Thyroid gland (tissue), 4 donors: ENCODE data around the gene EEFSEC. TPM values are rescaled to one million over a fixed set of nuclear protein-coding genes. Genes with fewer than 3 reads are reported as not detected.

Experiments used
- DNase-seq, 2 donors: peaks; one replicate each; pipeline ENCODE4 v3.0.0-alpha.2; 2019
- H3K27ac ChIP-seq, 3 donors: fragments of 200-600 bp; sonication (generic); 1 replicate in 2 of 3; 2 replicates in 1 of 3; pipeline ENCODE4 v1.5.1; 2016 to 2019; ENCODE audit warnings: mild to moderate bottlenecking in 1 of 3, moderate library complexity in 1 of 3
- H3K27me3 ChIP-seq: fragments of 200-600 bp; sonication (generic); one replicate; pipeline ENCODE4 v1.5.1; 2019
- H3K36me3 ChIP-seq, 2 donors: fragments of 200-600 bp; sonication (generic); one replicate each; pipeline ENCODE4 v1.5.1; 2016 to 2019
- H3K4me1 ChIP-seq, 2 donors: fragments of 200-600 bp; sonication (generic); one replicate each; pipeline ENCODE4 v1.5.1; 2017 to 2019
- H3K4me3 ChIP-seq, 3 donors: fragments of 200-600 bp; sonication (generic); replicated peaks in 1 of 3; 1 replicate in 2 of 3; 2 replicates in 1 of 3; pipeline ENCODE4 v1.5.1; 2016; ENCODE audit warnings: mild to moderate bottlenecking in 1 of 3
- H3K9me3 ChIP-seq: fragments of 200-600 bp; sonication (generic); one replicate; pipeline ENCODE4 v1.5.1; 2017
- CTCF ChIP-seq, 6 experiments: fragments of 200-600 bp in 3 of 6; fragments of 450-650 bp in 3 of 6; sonication (generic) in 3 of 6; IDR thresholded peaks; one replicate each; pipeline ENCODE4 v1.5.1; 2016 to 2019; ENCODE audit warnings: antibody characterized with exemption in 6 of 6, mild to moderate bottlenecking in 2 of 6, inconsistent platforms in 1 of 6, moderate library complexity in 1 of 6
- POLR2A ChIP-seq, 2 donors: fragments of 450-650 bp; IDR thresholded peaks; one replicate each; pipeline ENCODE4 v1.6.1; 2017; ENCODE audit warnings: antibody characterized with exemption in 2 of 2, mild to moderate bottlenecking in 2 of 2, moderate library complexity in 1 of 2
- WGBS, 2 donors: methylation state at CpG; one replicate each; pipeline ENCODE4 v1.1.5; 2017; 5-methylcytosine and 5-hydroxymethylcytosine counted together
- intact Hi-C: fragments of 100-400 bp; cut with DNase I; formaldehyde crosslinking; loops from one replicate; pipeline ENCODE4 v1.15.1; 2023
- small RNA-seq: library from RNA; depleted of rRNA; stranded (forward); fragments of <200 nt; gene quantifications from one replicate; pipeline ENCODE3, GENCODE V24; 2016
- total RNA-seq, 4 donors: library from RNA; depleted of rRNA; stranded (reverse); fragments of >200 nt; gene quantifications; one replicate each; pipeline ENCODE4 v1.2.3, GENCODE V29; 2016

The EEFSEC gene
- total RNA-seq, 4 donors from 2014 or later = 13.3 to 26.6 (median 21.7) TPM

GRCh38 chr3:128455116-128455515 is 301.8 kb downstream of the EEFSEC start:
- WGBS, 2 donors = 70 to 78% methylated on average over 5 of the region's 5 CpGs
- TF ChIP-seq CTCF (IDR thresholded peaks at IDR 0.05) (no peak), POLR2A (IDR thresholded peaks at IDR 0.05) (no peak)
- H3K36me3 ChIP-seq = no peaks in the 10 kb centered on the region
- no peaks in the 10 kb centered on the region for H3K4me1 ChIP-seq
- no peak for DNase-seq
- no peaks in the 10 kb centered on the region for H3K27me3 ChIP-seq
- intact Hi-C loops = no loop called here
- no peak overlapping the region for H3K27ac ChIP-seq
- no peaks in the 10 kb centered on the region for H3K9me3 ChIP-seq
- H3K4me3 ChIP-seq = no peak overlapping the region

DNA sequence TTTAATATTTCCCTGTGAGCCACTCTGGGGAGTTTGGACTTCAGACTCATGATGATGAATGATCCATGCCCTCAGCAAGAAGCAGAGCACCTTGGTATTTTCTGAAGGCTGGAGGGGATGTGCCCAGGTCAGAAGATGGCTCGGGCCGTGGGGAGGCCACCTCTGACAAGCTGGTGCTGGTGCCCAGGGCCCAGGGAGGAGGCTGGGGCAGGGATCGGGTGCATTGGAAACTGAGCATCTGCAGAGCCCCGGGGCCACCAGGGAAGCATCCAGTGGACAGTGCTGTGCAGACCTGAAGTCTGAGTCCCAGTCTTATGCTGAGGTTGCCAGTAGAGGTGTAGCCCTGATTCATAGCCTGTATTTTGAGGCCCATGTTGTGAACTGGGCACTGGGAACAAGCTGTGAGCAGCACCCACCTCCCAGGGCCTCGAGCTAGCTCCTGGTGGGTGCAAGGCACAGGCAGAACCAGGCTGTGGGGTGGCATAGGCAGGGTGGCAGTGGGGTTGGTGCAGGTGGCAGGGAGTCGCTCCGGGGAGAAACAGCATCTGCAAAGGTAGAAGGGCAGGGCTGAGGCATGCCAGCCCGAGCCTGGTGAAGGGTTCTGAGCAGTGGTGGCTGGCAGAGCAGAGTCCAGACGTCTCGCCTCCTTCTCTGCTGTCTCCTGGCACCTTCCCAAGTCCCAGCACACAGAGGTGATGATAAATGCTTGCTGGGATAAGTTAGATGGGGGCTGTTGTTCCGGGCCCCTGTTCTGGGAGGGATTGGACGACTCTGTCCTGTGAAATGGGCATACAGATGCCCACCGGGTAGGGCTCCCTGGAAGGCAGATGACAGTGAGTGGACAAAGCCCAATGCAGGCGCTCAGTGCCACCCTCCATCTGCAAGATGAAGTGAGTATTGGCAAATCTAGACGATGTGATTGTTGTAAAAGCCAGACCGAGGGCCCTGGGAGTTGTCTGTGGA is 302.8 kb downstream of the EEFSEC start:
- Histone ChIP-seq H3K27ac (no peak overlapping the region), H3K4me3 (no peak overlapping the region), H3K9me3 (no peaks in the 10 kb centered on the region), H3K27me3 (no peaks in the 10 kb centered on the region), H3K4me1 (no peaks in the 10 kb centered on the region), H3K36me3 (no peaks in the 10 kb centered on the region)
- no peak for TF ChIP-seq CTCF (IDR thresholded peaks at IDR 0.05)
- no peak for TF ChIP-seq POLR2A (IDR thresholded peaks at IDR 0.05)
- no peak for DNase-seq
- intact Hi-C loops = no loop called here
- 67 to 79% methylated on average over 13 to 14 of the region's 16 CpGs for WGBS, 2 donors

GRCh38 chr3:128456776-128457715 is 303.8 kb downstream of the EEFSEC start:
- Histone ChIP-seq H3K9me3 (no peaks in the 10 kb centered on the region), H3K27me3 (no peaks in the 10 kb centered on the region), H3K36me3 (no peaks in the 10 kb centered on the region), H3K4me1 (no peaks in the 10 kb centered on the region), H3K4me3 (no peak overlapping the region), H3K27ac (no peak overlapping the region)
- no peak for DNase-seq
- intact Hi-C loops = no loop called here
- TF ChIP-seq CTCF (IDR thresholded peaks at IDR 0.05) = no peak
- TF ChIP-seq POLR2A (IDR thresholded peaks at IDR 0.05) = no peak
- WGBS, 2 donors = 48 to 54% methylated on average over 25 to 26 of the region's 27 CpGs

- Histone ChIP-seq H3K4me3 (no peak overlapping the region), H3K27ac (no peak overlapping the region), H3K9me3 (no peaks in the 10 kb centered on the region), H3K36me3 (no peaks in the 10 kb centered on the region), H3K4me1 (no peaks in the 10 kb centered on the region), H3K27me3 (no peaks in the 10 kb centered on the region)
- no peak for DNase-seq
- TF ChIP-seq POLR2A (IDR thresholded peaks at IDR 0.05) (no peak), CTCF (IDR thresholded peaks at IDR 0.05) (no peak)
- intact Hi-C loops = no loop called here
- 76 to 91% methylated on average over 12 of the region's 12 CpGs for WGBS, 2 donors
These were observed 304.7 kb downstream of the EEFSEC start for GRCh38 chr3:128457937-128458336.

Small RNAs within 50 kb of the gene (small RNA-seq; reads per million reads assigned to genes)
- gene RNU6-823P = not detected

Other genes starting within 250 kb of the EEFSEC start
- 1 to 10 TPM in 1 of 4 donors, not detected in 3; 1.5 TPM for gene KBTBD12, start 238.2 kb upstream of the EEFSEC start, total RNA-seq
- gene SEC61A1, start 101.0 kb upstream of the EEFSEC start, total RNA-seq = 100 to 1,000 TPM; 104 to 218 (median 165) TPM
- gene RUVBL1, start 29.7 kb upstream of the EEFSEC start, total RNA-seq = 10 to 100 TPM; 23.4 to 44.1 (median 29.6) TPM